Right atrium auricular region (tissue), 2 donors: ENCODE results near the gene TOR1AIP2. TPM values are rescaled to one million over a fixed set of nuclear protein-coding genes. Genes with fewer than 3 reads are reported as not detected.

Experiments
- DNase-seq: peaks from one replicate; pipeline ENCODE4 v3.0.0-alpha.2; 2019; ENCODE audit warnings: low spot score
- H3K27ac ChIP-seq, 2 donors: fragments of 200-600 bp; sonication (generic); 1 replicate in 1 of 2; 2 replicates in 1 of 2; pipeline ENCODE4 v1.5.1; 2016 to 2019
- H3K27me3 ChIP-seq, 2 donors: fragments of 200-600 bp; sonication (generic); one replicate each; pipeline versions ENCODE4 v1.5.1 to v1.6.0; 2017 to 2019
- H3K36me3 ChIP-seq: fragments of 200-600 bp; sonication (generic); one replicate; pipeline ENCODE4 v1.5.1; 2016
- H3K4me1 ChIP-seq, 2 donors: fragments of 200-600 bp; sonication (generic); one replicate each; pipeline versions ENCODE4 v1.5.1 to v1.6.0; 2017 to 2019
- H3K4me3 ChIP-seq, 2 donors: fragments of 200-600 bp; sonication (generic); 1 replicate in 1 of 2; 2 replicates in 1 of 2; pipeline ENCODE4 v1.5.1; 2017 to 2019; ENCODE audit warnings: mild to moderate bottlenecking in 1 of 2, moderate library complexity in 1 of 2
- H3K9me3 ChIP-seq, 2 donors: fragments of 200-600 bp; sonication (generic); one replicate each; pipeline ENCODE4 v1.5.1; 2019
- total RNA-seq, 2 donors: library from RNA; depleted of rRNA; stranded (reverse); fragments of >200 nt; gene quantifications; one replicate each; pipeline ENCODE4 v1.1.0, GENCODE V29; 2016
- TF ChIP-seq, protein P1 (sequence below), 2 donors: fragments of 200-600 bp; sonication (generic); IDR thresholded peaks; one replicate each; pipeline ENCODE4 v1.5.1; 2019; ENCODE audit warnings: antibody characterized with exemption in 2 of 2

Gene TOR1AIP2
- total RNA-seq, 2 donors from 2014 or later, result 44.7 to 59.7 TPM

DNA sequence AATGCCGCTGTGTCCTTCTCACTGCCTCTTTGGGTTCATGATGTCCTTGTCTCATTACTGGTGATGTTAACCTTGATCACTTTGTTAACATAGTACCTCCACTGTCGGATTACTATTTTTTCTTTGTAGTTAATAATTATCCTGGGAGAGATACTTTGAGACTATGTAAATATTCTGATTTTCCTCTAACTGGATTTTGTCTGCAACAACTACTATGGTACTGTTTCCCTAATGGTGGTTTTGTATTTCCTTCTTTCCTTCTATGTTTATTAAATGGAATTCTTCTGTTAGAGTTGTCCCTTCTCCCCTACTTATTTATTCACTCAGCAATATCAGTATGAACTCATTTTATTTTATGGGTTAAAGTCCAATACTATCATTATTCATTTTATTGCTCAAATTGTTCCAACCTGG is 4.2 kb downstream of the TOR1AIP2 start:
- no peaks in the 10 kb centered on the region for H3K27me3 ChIP-seq
- H3K27ac ChIP-seq, result no peak overlapping the region
- no peak overlapping the region for H3K4me3 ChIP-seq
- DNase-seq, result no peak
- TF ChIP-seq, protein P1, sequence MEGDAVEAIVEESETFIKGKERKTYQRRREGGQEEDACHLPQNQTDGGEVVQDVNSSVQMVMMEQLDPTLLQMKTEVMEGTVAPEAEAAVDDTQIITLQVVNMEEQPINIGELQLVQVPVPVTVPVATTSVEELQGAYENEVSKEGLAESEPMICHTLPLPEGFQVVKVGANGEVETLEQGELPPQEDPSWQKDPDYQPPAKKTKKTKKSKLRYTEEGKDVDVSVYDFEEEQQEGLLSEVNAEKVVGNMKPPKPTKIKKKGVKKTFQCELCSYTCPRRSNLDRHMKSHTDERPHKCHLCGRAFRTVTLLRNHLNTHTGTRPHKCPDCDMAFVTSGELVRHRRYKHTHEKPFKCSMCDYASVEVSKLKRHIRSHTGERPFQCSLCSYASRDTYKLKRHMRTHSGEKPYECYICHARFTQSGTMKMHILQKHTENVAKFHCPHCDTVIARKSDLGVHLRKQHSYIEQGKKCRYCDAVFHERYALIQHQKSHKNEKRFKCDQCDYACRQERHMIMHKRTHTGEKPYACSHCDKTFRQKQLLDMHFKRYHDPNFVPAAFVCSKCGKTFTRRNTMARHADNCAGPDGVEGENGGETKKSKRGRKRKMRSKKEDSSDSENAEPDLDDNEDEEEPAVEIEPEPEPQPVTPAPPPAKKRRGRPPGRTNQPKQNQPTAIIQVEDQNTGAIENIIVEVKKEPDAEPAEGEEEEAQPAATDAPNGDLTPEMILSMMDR (IDR thresholded peaks at IDR 0.05), result no peak
- H3K4me1 ChIP-seq, result peaks cover 0 to 46% of the 10 kb centered on the region in 2 donors
- H3K9me3 ChIP-seq, result no peaks in the 10 kb centered on the region
- peaks cover 14% of the 10 kb centered on the region for H3K36me3 ChIP-seq

DNA sequence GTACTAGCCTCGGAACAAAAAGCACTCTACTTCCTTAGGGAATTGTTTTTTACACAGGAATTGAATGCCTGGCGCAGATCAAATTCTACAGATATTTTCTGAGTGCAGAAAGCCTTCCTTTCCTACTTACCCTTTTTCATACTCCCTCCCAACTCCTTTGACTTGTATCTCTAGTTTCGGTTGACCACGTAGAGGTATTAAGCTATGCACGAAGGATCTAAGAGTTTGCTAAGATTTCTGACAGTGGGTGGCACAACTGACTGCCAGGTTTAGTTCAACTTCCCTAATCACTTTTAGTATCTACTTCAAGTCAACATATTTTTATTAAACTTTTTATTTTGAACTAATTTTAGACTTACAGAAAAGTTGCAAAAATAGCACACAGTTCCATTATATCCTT is 5.0 kb downstream of the TOR1AIP2 start:
- H3K27ac ChIP-seq, result no peak overlapping the region
- DNase-seq, result no peak
- no peak overlapping the region for H3K4me3 ChIP-seq
- peaks cover 0 to 41% of the 10 kb centered on the region in 2 donors for H3K4me1 ChIP-seq
- H3K36me3 ChIP-seq, result peaks cover 16% of the 10 kb centered on the region
- H3K9me3 ChIP-seq, result no peaks in the 10 kb centered on the region
- TF ChIP-seq, protein P1 (IDR thresholded peaks at IDR 0.05), result no peak
- H3K27me3 ChIP-seq, result no peaks in the 10 kb centered on the region

DNA sequence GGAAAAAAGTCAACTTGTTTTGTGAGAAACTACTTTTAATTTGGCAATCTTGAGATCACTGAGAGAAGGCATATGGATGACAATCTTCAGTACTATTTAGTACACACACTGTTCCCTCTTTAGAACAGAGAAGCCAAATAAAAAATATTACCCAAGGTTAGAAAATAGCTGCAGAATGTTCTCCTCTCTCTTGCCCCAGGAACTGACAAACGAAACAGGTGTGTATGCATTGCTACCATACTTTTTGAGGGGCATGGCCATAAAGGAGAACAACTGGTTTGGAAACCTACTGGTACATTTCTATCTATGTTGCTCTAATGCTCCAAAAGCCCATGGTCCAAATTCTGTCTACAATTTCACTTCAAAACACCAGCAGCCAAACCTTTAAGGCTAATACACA is 5.7 kb downstream of the TOR1AIP2 start:
- no peak overlapping the region for H3K27ac ChIP-seq
- no peaks in the 10 kb centered on the region for H3K27me3 ChIP-seq
- no peak overlapping the region for H3K4me3 ChIP-seq
- H3K9me3 ChIP-seq, result no peaks in the 10 kb centered on the region
- DNase-seq, result no peak
- peaks cover 0 to 39% of the 10 kb centered on the region in 2 donors for H3K4me1 ChIP-seq
- TF ChIP-seq, protein P1 (IDR thresholded peaks at IDR 0.05), result no peak
- H3K36me3 ChIP-seq, result peaks cover 16% of the 10 kb centered on the region

DNA sequence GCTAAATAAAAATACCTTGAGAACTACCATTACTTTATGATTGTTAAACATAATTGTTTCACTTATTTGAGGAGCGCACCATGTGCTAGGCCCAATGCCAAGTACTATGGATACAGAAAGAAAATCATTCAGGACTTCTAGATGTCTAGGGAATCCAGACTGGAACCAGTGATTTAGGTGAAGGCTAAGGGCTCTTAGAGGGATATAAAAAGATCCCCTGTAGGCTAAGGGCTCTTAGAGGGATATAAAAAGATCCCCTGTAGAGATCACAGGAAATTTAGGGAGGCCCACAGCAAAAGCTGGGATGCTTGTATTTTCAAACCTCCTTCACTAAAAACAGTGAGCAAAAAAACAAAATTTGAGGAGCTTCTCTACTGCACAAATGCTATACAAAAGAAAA is 6.7 kb downstream of the TOR1AIP2 start:
- TF ChIP-seq, protein P1 (IDR thresholded peaks at IDR 0.05), result no peak
- no peak overlapping the region for H3K4me3 ChIP-seq
- H3K27me3 ChIP-seq, result no peaks in the 10 kb centered on the region
- H3K36me3 ChIP-seq, result peaks cover 16% of the 10 kb centered on the region
- H3K4me1 ChIP-seq, result peaks cover 0 to 28% of the 10 kb centered on the region in 2 donors
- H3K27ac ChIP-seq, result no peak overlapping the region
- no peaks in the 10 kb centered on the region for H3K9me3 ChIP-seq
- DNase-seq, result no peak

DNA sequence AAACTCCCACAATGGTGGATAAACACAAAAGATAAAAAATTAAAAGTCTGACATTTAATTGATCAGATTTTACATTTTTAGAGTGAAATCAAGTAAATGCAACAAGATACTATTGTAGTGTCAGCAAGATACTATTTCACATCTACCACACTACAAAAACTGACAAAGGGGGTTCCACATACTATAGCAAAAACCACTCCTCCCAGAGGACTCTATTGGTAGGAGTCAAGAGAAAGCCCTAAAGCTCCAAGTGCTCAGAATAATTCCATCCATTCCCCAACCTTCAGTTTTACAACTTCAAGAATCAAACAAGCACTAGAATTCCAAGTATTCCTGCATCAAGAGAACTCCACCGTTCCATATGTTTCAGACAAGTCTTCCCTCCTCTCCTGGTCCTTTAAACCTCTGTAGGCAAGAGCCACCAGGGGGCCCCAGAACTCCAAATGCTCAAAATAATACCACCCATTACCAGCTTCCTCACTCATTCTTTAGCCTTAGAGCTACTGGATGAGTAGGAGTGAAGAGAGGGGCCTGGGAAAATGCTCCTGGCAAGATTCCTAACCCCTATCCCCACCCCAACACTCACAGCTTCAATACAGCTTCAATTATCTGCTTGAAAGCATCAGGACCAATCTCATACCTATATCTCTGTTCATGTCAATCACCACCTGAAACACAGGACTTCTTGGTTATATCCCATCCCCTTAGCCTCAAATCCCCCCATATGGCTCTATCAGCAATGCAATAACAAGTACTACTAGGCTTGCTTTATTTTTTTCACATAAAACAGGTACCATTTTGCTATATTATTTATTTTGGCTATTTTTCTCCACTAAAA is 9.9 kb downstream of the TOR1AIP2 start:
- no peaks in the 10 kb centered on the region for H3K9me3 ChIP-seq
- no peak overlapping the region for H3K27ac ChIP-seq
- H3K27me3 ChIP-seq, result no peaks in the 10 kb centered on the region
- TF ChIP-seq, protein P1 (IDR thresholded peaks at IDR 0.05), result peak in 1 of 2 donors; percentile 71
- DNase-seq, result no peak
- peaks cover 0 to 18% of the 10 kb centered on the region in 2 donors for H3K4me1 ChIP-seq
- H3K4me3 ChIP-seq, result no peak overlapping the region
- H3K36me3 ChIP-seq, result peaks cover 23% of the 10 kb centered on the region
